HepG2 (cell line): ENCODE data around the gene BCAS3. TPM values are rescaled to one million over a fixed set of nuclear protein-coding genes. Genes with fewer than 3 reads are reported as not detected.

Source experiments
- BRD4 ChIP-seq: sonication (generic); formaldehyde crosslinking; IDR thresholded peaks from 2 replicates; pipeline ENCODE4 v1.4.0; 2020; ENCODE audit warnings: missing genetic modification reagents
- DMAP1 ChIP-seq: IDR thresholded peaks from 2 replicates; pipeline ENCODE4 v1.6.1; 2016
- FOXC1 ChIP-seq: sonication (generic); formaldehyde crosslinking; IDR thresholded peaks from 2 replicates; pipeline ENCODE4 v1.8.0; 2022; ENCODE audit warnings: mild to moderate bottlenecking, missing genetic modification reagents, borderline replicate concordance
- GLI4 ChIP-seq: sonication (generic); formaldehyde crosslinking; IDR thresholded peaks from 2 replicates; pipeline ENCODE4 v1.5.1; 2020; ENCODE audit warnings: missing genetic modification reagents, mild to moderate bottlenecking, moderate library complexity, borderline replicate concordance
- MIXL1 ChIP-seq: IDR thresholded peaks from 2 replicates; pipeline ENCODE4 v1.6.1; 2016
- MLLT10 ChIP-seq: sonication (generic); formaldehyde crosslinking; IDR thresholded peaks from 2 replicates; pipeline ENCODE4 v1.4.0; 2020; ENCODE audit warnings: missing genetic modification reagents
- MTA3 ChIP-seq: sonication (generic); formaldehyde crosslinking; IDR thresholded peaks from 2 replicates; pipeline ENCODE4 v1.4.0; 2020; ENCODE audit warnings: missing genetic modification reagents
- MXD4 ChIP-seq: IDR thresholded peaks from 2 replicates; pipeline ENCODE4 v1.6.1; 2016; ENCODE audit warnings: mild to moderate bottlenecking, missing biosample characterization, missing genetic modification reagents
- NFYB ChIP-seq: sonication (generic); formaldehyde crosslinking; IDR thresholded peaks from 2 replicates; pipeline ENCODE4 v1.4.0; 2020; ENCODE audit warnings: missing genetic modification reagents
- ONECUT2 ChIP-seq: sonication (generic); formaldehyde crosslinking; IDR thresholded peaks from 2 replicates; pipeline ENCODE4 v1.4.0; 2020; ENCODE audit warnings: missing genetic modification reagents
- PAX8 ChIP-seq: sonication (generic); formaldehyde crosslinking; IDR thresholded peaks from 2 replicates; pipeline ENCODE4 v1.8.0; 2022; ENCODE audit warnings: mild to moderate bottlenecking, missing genetic modification reagents, borderline replicate concordance
- RARA ChIP-seq: IDR thresholded peaks from 2 replicates; pipeline ENCODE4 v1.6.1; 2016; ENCODE audit warnings: missing genetic modification reagents, missing compliant biosample characterization
- RXRB ChIP-seq: IDR thresholded peaks from 2 replicates; pipeline ENCODE4 v1.6.1; 2016; ENCODE audit warnings: borderline replicate concordance, missing genetic modification reagents, missing compliant biosample characterization
- SETDB1 ChIP-seq: sonication (generic); formaldehyde crosslinking; IDR thresholded peaks from 2 replicates; pipeline ENCODE4 v1.5.1; 2020; ENCODE audit warnings: missing genetic modification reagents, mild to moderate bottlenecking, borderline replicate concordance
- TARDBP ChIP-seq: sonication (generic); formaldehyde crosslinking; IDR thresholded peaks from 2 replicates; pipeline ENCODE4 v1.8.0; 2022; ENCODE audit warnings: mild to moderate bottlenecking, missing genetic modification reagents
- TGIF2 ChIP-seq: IDR thresholded peaks from 2 replicates; pipeline ENCODE4 v1.6.1; 2016; ENCODE audit warnings: control low read depth, missing compliant biosample characterization
- ZBTB26 ChIP-seq: IDR thresholded peaks from 2 replicates; pipeline ENCODE4 v1.6.1; 2016; ENCODE audit warnings: missing compliant biosample characterization, missing genetic modification reagents, borderline replicate concordance
- ZBTB38 ChIP-seq: sonication (generic); formaldehyde crosslinking; IDR thresholded peaks from 2 replicates; pipeline ENCODE4 v1.5.1; 2020; ENCODE audit warnings: mild to moderate bottlenecking, missing genetic modification reagents
- ZFP62 ChIP-seq: sonication (generic); formaldehyde crosslinking; IDR thresholded peaks from 2 replicates; pipeline ENCODE4 v1.4.0; 2020; ENCODE audit warnings: missing genetic modification reagents
- ZNF18 ChIP-seq: sonication (generic); formaldehyde crosslinking; IDR thresholded peaks from 2 replicates; pipeline ENCODE4 v1.8.0; 2022; ENCODE audit warnings: mild to moderate bottlenecking, missing genetic modification reagents; ENCODE audit not compliant: insufficient replicate concordance
- ZNF276 ChIP-seq: sonication (generic); formaldehyde crosslinking; IDR thresholded peaks from 2 replicates; pipeline ENCODE4 v1.4.0; 2020; ENCODE audit warnings: mild to moderate bottlenecking, low read depth, missing genetic modification reagents
- ZNF546 ChIP-seq: sonication (generic); formaldehyde crosslinking; conservative IDR thresholded peaks from 2 replicates; pipeline ENCODE4 v1.8.1; 2023; ENCODE audit warnings: mild to moderate bottlenecking, missing genetic modification reagents
- ZNF75D ChIP-seq: sonication (generic); formaldehyde crosslinking; IDR thresholded peaks from 2 replicates; pipeline ENCODE4 v1.8.1; 2023; ENCODE audit warnings: missing genetic modification reagents, mild to moderate bottlenecking, borderline replicate concordance
- polyA plus RNA-seq, 8 experiments: library from polyadenylated mRNA; depleted of rRNA in 3 of 8; stranded (reverse) in 7 of 8; unstranded in 1 of 8; fragments of >200 nt; fragmentation: Illumina TruSeq in 4 of 8; extraction: Trizol in 4 of 8; gene quantifications; 2 replicates each; pipeline versions ENCODE4 v1.2.1 to v1.2.3, GENCODE V29; 2011 to 2016; ENCODE audit warnings: low read depth in 4 of 8, missing spikeins in 1 of 8, mixed read lengths in 1 of 8; ENCODE audit not compliant: insufficient read depth in 1 of 8
- total RNA-seq, 5 experiments: library from RNA; depleted of rRNA; stranded (reverse); fragments of >200 nt; fragmentation: Illumina TruSeq; extraction: Trizol; gene quantifications; 2 replicates each; pipeline ENCODE4 v1.2.3, GENCODE V29; 2016; ENCODE audit warnings: low read depth in 1 of 5
- TF ChIP-seq, protein P1 (sequence below): sonication (generic); formaldehyde crosslinking; IDR thresholded peaks from 2 replicates; pipeline ENCODE4 v1.4.0; 2020; ENCODE audit warnings: missing genetic modification reagents
- TF ChIP-seq, protein P2 (sequence below): sonication (generic); formaldehyde crosslinking; IDR thresholded peaks from 2 replicates; pipeline ENCODE4 v1.5.1; 2020; ENCODE audit warnings: missing genetic modification reagents, mild to moderate bottlenecking, borderline replicate concordance

Gene BCAS3
- total and polyA plus RNA-seq, 2 of the 13 experiments (the other 11 are each of a cell fraction or from before 2014, with no cell fraction given): 10.7 to 11.2 TPM

DNA sequence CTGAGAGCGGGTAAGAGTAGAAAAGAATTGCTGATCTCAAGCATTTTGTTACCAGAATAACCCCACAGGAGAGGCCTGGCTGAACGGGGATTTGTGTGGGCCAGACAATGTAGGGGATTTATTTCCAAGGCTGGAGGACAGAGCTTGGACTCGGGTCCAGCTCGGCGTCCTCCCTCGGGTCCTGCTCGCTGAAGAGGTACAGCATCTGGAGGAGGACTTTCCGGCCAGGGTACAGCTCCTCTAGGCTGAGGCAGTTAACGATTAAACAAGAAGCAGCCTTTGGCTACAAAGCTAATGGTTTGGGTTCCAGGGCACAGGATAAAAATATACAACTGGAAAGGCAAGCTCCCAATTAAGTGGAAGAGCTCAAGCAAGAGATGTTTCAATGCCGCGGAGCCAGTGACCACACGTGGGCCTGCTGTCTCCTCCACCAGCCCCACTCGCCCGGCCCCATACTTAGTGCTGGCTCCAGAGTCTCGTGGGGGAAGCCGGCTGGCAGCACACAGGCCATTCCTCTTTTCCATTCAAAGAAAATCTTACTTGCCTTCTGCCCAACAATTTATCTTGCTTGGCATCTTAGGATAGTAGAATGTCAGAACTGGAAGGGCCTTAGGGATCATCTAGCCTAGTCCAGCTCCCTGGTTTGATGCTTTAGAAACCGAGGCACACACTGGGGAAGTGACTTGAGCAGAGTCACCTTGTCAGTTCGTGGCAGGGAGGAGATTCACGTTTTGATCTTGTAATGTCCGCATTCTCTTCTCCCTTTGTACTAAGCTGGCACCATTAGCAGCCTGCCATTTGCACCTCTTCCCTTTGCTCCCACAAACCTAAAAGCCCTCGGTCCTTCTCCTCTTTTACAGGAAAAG, 636.0 kb downstream of the BCAS3 start (continued):
- TF ChIP-seq MXD4 (no peak), DMAP1 (peak; percentile 24; the same call in 1 of the 2 replicates), MIXL1 (CRISPR knock-in tag) (no peak; the same call in 1 of the 2 replicates), MLLT10 (no peak), ZNF18 (CRISPR knock-in tag) (no peak), RXRB (no peak; the same call in 1 of the 2 replicates), NFYB (CRISPR knock-in tag) (no peak), FOXC1 (CRISPR knock-in tag) (no peak), TGIF2 (CRISPR knock-in tag) (no peak), ZFP62 (no peak), ZBTB38 (CRISPR knock-in tag) (no peak), BRD4 (CRISPR knock-in tag) (no peak), GLI4 (CRISPR knock-in tag) (peak; percentile 60; the same call in 1 of the 2 replicates), SETDB1 (CRISPR knock-in tag) (no peak), ONECUT2 (no peak), TARDBP (CRISPR knock-in tag) (no peak), ZNF546 (CRISPR knock-in tag) (no peak), ZNF75D (CRISPR knock-in tag) (no peak), PAX8 (no peak), MTA3 (no peak), RARA (no peak), ZBTB26 (CRISPR knock-in tag) (no peak), ZNF276 (no peak)
- TF ChIP-seq, protein P1, sequence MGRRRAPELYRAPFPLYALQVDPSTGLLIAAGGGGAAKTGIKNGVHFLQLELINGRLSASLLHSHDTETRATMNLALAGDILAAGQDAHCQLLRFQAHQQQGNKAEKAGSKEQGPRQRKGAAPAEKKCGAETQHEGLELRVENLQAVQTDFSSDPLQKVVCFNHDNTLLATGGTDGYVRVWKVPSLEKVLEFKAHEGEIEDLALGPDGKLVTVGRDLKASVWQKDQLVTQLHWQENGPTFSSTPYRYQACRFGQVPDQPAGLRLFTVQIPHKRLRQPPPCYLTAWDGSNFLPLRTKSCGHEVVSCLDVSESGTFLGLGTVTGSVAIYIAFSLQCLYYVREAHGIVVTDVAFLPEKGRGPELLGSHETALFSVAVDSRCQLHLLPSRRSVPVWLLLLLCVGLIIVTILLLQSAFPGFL (CRISPR knock-in tag): no peak
- TF ChIP-seq, protein P2, sequence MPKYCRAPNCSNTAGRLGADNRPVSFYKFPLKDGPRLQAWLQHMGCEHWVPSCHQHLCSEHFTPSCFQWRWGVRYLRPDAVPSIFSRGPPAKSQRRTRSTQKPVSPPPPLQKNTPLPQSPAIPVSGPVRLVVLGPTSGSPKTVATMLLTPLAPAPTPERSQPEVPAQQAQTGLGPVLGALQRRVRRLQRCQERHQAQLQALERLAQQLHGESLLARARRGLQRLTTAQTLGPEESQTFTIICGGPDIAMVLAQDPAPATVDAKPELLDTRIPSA (CRISPR knock-in tag): no peak
